GM18499 (cell line): Measurements from ENCODE around the gene MSLN.
"Not testable (repeated sequence)": the region's sequence is repeated elsewhere in the genome, so short reads cannot be mapped to it uniquely, and the experiment has no call there.

Experiments used
- ATAC-seq: cut with Tn5 transposase; IDR thresholded peaks from one replicate; pipeline ENCODE4 v1.9.1; 2021; ENCODE audit warnings: moderate number of reproducible peaks; ENCODE audit not compliant: insufficient read depth, unreplicated experiment

Gene MSLN

GRCh38 chr16:760545-761343, at the start of gene MSLN:
Gene MSLN (plus strand): TSS chr16:760734. CDS start chr16:762681, 1,947 bp downstream.
- no peak for ATAC-seq

GRCh38 chr16:711084-711483, 49.5 kb upstream of the MSLN start:
- no peak for ATAC-seq

- ATAC-seq, result no peak
Measured at GRCh38 chr16:711548-712320, 48.8 kb upstream of the MSLN start.

GRCh38 chr16:712740-713250, 47.7 kb upstream of the MSLN start:
- not testable (repeated sequence) for ATAC-seq

GRCh38 chr16:714079-714478, 46.5 kb upstream of the MSLN start:
- no peak for ATAC-seq

- no peak for ATAC-seq
Measured at GRCh38 chr16:714558-715476, 45.7 kb upstream of the MSLN start, which contains the start of gene METRN. Gene METRN (plus strand): TSS chr16:715118. CDS start chr16:715290, 172 bp downstream.

- ATAC-seq, result no peak
Measured at GRCh38 chr16:715477-716199, 44.9 kb upstream of the MSLN start.

GRCh38 chr16:716200-716568, 44.4 kb upstream of the MSLN start:
- no peak for ATAC-seq

- ATAC-seq, result no peak
Measured at GRCh38 chr16:716768-717325, 43.7 kb upstream of the MSLN start.

- no peak for ATAC-seq
Measured at GRCh38 chr16:717450-718245, 42.9 kb upstream of the MSLN start.

- ATAC-seq, result no peak
Measured at GRCh38 chr16:718389-718788, 42.1 kb upstream of the MSLN start.

GRCh38 chr16:718922-719321, 41.6 kb upstream of the MSLN start:
- no peak for ATAC-seq

GRCh38 chr16:719815-720446, 40.6 kb upstream of the MSLN start:
- no peak for ATAC-seq

GRCh38 chr16:720447-720989, 40.0 kb upstream of the MSLN start:
- no peak for ATAC-seq

GRCh38 chr16:720990-721764, 39.4 kb upstream of the MSLN start, which contains the start of gene ANTKMT:
Gene ANTKMT (plus strand): TSS chr16:721146. CDS start chr16:721275, 129 bp downstream.
- ATAC-seq, result no peak

- ATAC-seq, result no peak
Measured at GRCh38 chr16:721765-722540, 38.6 kb upstream of the MSLN start.
